Fibroblast of mammary gland (primary cell): ENCODE results near the gene CASKIN1.

Experiments
- DNase-seq: peaks from one replicate; pipeline ENCODE4 v3.0.0-alpha.2; 2010; ENCODE audit warnings: low read depth
- H3K4me3 ChIP-seq: 2 replicates; pipeline ENCODE4 v1.5.1; 2011; ENCODE audit warnings: low read depth, mild to moderate bottlenecking, low read length, moderate library complexity; ENCODE audit not compliant: control insufficient read depth
- CTCF ChIP-seq: conservative IDR thresholded peaks from 2 replicates; pipeline ENCODE4 v1.5.1; 2011; ENCODE audit warnings: low read depth, low read length, inconsistent platforms; ENCODE audit not compliant: control insufficient read depth, insufficient read depth

CASKIN1 gene

DNA sequence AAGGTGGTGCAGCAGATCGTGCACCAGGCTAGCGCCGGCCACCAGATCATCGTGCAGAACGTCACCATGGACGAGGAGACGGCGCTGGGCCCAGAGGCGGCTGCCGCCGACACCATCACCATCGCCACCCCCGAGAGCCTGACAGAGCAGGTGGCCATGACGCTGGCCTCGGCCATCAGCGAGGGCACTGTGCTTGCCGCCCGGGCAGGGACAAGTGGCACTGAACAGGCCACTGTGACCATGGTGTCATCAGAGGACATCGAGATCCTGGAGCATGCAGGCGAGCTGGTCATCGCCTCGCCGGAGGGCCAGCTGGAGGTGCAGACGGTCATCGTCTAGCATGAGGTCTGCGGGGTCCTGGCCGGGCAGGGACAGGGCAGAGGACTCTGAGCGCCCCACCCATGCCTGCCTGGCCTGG lies 38.8 kb upstream of the CASKIN1 start:
- no peak for TF ChIP-seq CTCF
- no peak for DNase-seq
- H3K4me3 ChIP-seq: no peak overlapping the region

- DNase-seq: no peak
- TF ChIP-seq CTCF: no peak
Observed at GRCh38 chr16:2234813-2235170, 38.4 kb upstream of the CASKIN1 start.

DNA sequence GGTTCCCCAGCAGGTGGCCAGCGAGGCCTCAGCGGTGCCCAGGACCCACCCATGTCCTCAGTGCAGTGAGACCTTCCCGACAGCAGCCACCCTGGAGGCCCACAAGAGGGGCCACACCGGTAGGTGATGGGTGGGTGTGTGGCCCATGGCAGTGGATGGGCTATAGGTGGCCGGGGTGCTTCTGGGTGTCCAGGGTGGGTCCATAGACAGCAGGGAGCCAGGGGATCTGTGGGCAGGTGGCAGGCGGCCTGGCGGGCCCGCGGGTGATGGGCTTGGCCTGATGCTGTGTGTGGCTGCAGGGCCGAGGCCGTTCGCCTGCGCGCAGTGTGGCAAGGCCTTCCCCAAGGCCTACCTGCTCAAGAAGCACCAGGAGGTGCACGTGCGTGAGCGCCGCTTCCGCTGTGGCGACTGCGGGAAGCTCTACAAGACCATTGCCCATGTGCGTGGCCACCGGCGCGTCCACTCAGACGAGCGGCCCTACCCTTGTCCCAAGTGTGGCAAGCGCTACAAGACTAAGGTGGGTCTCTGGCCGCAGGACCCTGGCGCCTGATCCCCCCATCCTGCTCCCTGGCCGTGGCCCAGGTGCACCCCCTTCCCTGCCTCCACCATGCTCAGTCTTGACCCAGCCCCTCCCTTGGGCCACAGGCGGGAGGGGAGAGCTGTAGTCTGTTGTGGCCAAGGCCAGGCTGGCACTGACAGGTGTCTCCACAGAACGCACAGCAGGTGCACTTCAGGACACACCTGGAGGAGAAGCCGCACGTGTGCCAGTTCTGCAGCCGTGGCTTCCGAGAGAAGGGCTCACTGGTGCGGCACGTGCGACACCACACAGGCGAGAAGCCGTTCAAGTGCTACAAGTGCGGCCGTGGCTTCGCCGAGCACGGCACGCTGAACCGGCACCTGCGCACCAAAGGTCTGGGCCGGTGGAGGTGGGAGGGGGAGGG lies 37.7 kb upstream of the CASKIN1 start:
- DNase-seq: no peak
- H3K4me3 ChIP-seq: no peak overlapping the region

More at GRCh38 chr16:2234813-2235170, 38.4 kb upstream of the CASKIN1 start:
- no peak overlapping the region for H3K4me3 ChIP-seq

DNA sequence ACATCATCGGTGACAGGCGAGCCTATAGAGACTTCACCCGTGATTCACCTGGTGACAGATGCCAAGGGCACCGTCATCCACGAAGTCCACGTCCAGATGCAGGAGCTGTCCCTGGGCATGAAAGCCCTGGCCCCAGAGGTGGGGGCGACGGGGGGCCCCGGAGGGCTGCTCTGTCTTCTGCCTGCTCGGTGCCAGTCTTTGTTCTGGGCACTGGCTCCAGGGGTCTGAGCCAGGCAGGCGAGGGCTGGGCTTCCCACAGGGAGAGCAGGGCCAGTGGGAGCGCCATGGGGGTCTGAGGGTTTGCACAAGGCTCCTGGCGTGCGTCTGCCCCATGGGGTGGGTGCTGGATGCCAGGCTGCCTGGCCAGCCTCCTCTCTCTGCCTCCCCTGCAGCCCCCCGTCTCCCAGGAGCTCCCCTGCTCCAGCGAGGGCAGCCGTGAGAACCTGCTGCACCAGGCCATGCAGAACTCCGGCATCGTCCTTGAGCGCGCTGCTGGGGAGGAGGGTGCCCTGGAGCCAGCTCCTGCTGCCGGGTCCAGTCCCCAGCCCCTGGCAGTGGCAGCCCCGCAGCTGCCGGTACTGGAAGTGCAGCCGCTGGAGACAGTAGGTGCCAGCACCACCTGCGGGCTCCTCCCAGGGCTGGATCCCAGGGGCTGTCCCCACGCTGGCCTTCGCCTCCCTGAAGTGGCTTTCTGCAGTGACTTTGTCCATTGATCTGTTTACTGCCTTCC lies 36.8 kb upstream of the CASKIN1 start:
- no peak for TF ChIP-seq CTCF

More for the DNA sequence above, 37.7 kb upstream of the CASKIN1 start:
- TF ChIP-seq CTCF: no peak

DNA sequence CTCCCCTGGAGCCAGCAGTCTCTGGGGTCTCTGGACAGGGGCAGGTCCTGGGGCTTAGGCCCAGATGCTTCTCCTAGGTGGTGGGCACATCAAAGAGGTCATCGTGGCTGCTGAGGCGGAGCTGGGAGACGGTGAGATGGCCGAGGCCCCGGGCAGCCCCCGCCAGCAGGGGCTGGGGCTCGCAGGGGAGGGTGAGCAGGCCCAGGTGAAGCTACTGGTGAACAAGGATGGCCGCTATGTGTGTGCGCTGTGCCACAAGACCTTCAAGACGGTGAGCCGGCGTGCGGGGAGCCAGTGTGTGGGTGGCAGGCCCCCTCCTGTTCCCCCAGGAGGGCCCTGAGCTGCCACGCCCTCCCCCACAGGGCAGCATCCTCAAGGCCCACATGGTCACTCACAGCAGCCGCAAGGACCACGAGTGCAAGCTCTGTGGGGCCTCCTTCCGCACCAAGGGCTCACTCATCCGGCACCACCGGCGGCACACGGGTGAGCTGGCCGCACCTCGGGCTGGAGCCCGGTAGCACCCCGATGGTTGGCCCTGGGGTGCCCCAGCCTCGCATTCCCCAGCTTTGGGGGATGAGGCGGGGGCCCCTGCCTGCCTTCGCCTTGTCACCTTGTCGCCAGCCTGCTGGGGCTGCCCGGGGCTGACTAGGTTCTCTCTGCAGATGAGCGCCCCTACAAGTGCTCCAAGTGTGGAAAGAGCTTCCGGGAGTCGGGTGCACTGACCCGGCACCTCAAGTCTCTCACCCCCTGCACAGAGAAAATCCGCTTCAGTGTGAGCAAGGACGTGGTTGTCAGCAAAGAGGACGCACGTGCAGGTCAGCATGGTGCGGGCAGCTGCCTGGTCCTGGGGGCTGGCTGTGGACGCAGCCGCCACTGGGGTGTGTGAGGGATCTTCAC lies 35.9 kb upstream of the CASKIN1 start:
- no peak for TF ChIP-seq CTCF
- H3K4me3 ChIP-seq: no peak overlapping the region
- DNase-seq: no peak

More for the DNA sequence above, 36.8 kb upstream of the CASKIN1 start:
- DNase-seq: no peak
- no peak overlapping the region for H3K4me3 ChIP-seq
